Aorta (tissue), 5 donors: ENCODE results near the gene COP1. TPM values are rescaled to one million over a fixed set of nuclear protein-coding genes. Genes with fewer than 3 reads are reported as not detected.

Source experiments
- ATAC-seq: fragments of 200-7000 bp; cut with Tn5 transposase; one replicate; pipeline ENCODE4 v1.9.1; 2022; ENCODE audit warnings: moderate library complexity; ENCODE audit not compliant: low FRiP score
- DNase-seq, 2 donors: peaks; one replicate each; pipeline ENCODE4 v3.0.0-alpha.2; 2020
- H3K27ac ChIP-seq, 2 donors: one replicate each; pipeline ENCODE4 v1.5.1; 2013; ENCODE audit warnings: low read length in 2 of 2, mild to moderate bottlenecking in 2 of 2, moderate library complexity in 2 of 2, control low read depth in 1 of 2, inconsistent platforms in 1 of 2, low read depth in 1 of 2
- H3K27me3 ChIP-seq, 2 donors: one replicate each; pipeline ENCODE4 v1.6.1; 2013; ENCODE audit warnings: control low read depth in 1 of 2, low read length in 1 of 2, mild to moderate bottlenecking in 1 of 2, moderate library complexity in 1 of 2; ENCODE audit not compliant: insufficient read depth in 2 of 2, control insufficient read depth in 1 of 2
- H3K36me3 ChIP-seq, 2 donors: one replicate each; pipeline ENCODE4 v1.6.1; 2013; ENCODE audit warnings: control low read depth in 1 of 2, low read length in 1 of 2, mild to moderate bottlenecking in 1 of 2; ENCODE audit not compliant: insufficient read depth in 2 of 2, control insufficient read depth in 1 of 2
- H3K4me1 ChIP-seq, 2 donors: one replicate each; pipeline ENCODE4 v1.6.1; 2013; ENCODE audit warnings: low read length in 2 of 2, control low read depth in 1 of 2, mild to moderate bottlenecking in 1 of 2, moderate library complexity in 1 of 2; ENCODE audit not compliant: insufficient read depth in 2 of 2, control insufficient read depth in 1 of 2
- H3K4me3 ChIP-seq, 2 donors: one replicate each; pipeline ENCODE4 v1.5.1; 2013; ENCODE audit warnings: low read length in 2 of 2, control low read depth in 1 of 2, mild to moderate bottlenecking in 1 of 2
- H3K9me3 ChIP-seq: one replicate; pipeline ENCODE4 v1.6.1; 2013; ENCODE audit warnings: mild to moderate bottlenecking, low read length; ENCODE audit not compliant: control insufficient read depth
- WGBS, 2 donors: extraction: QIAGEN DNeasy Blood & Tissue Kit; methylation state at CpG; one replicate each; pipeline ENCODE4 v1.1.7; 2013; 5-methylcytosine and 5-hydroxymethylcytosine counted together
- intact Hi-C, 2 donors: fragments of 100-400 bp; cut with DNase I; formaldehyde crosslinking; loops; one replicate each; pipeline versions ENCODE4 v1.14.2 to v1.15.0; 2022
- polyA plus RNA-seq, 2 donors: library from polyadenylated mRNA; stranded (reverse); fragments of 200-250 nt; gene quantifications; one replicate each; pipeline ENCODE4 v1.2.3, GENCODE V29; 2013
- total RNA-seq, 2 donors: library from RNA; stranded (reverse); fragmentation: NEBNext Ultra II Directional; extraction: Animal tissue kit (Norgen Biotek cat#: 25700); gene quantifications; one replicate each; pipeline ENCODE4 v1.2.1, GENCODE V29; 2021
- donor health status: healthy with polysubstance abuse.
- donor health status: Bipolar disorder and iron deficiency.
- donor health status: DM: no; HTN: no; CAD: no.
- donor health status: DM: no; HTN: no; CAD: no.
- donor health status: DM: yes; HTN: yes; CAD: no.

The COP1 gene
- total and polyA plus RNA-seq, 4 donors, result 30.4 to 54.2 (median 37.8) TPM

- peaks cover 4% of the 10 kb centered on the region for H3K9me3 ChIP-seq
- WGBS, 2 donors, result 81 to 82% methylated on average over 3 of the region's 3 CpGs
- no peaks in the 10 kb centered on the region for H3K27me3 ChIP-seq
Observed at GRCh38 chr1:175906370-175906769, 300.7 kb downstream of the COP1 start.

GRCh38 chr1:175904808-175905207 is 302.3 kb downstream of the COP1 start:
- no peaks in the 10 kb centered on the region for H3K4me1 ChIP-seq
- 82 to 85% methylated on average over 3 of the region's 3 CpGs for WGBS, 2 donors
- H3K4me3 ChIP-seq, result no peak overlapping the region
- intact Hi-C loops, result no loop called here
- H3K9me3 ChIP-seq, result no peaks in the 10 kb centered on the region
- DNase-seq, result no peak
- no peaks in the 10 kb centered on the region for H3K36me3 ChIP-seq
- no peak for ATAC-seq
- no peak overlapping the region for H3K27ac ChIP-seq
- no peaks in the 10 kb centered on the region for H3K27me3 ChIP-seq

More at GRCh38 chr1:175906370-175906769, 300.7 kb downstream of the COP1 start:
- Histone ChIP-seq H3K27ac (no peak overlapping the region), H3K4me1 (no peaks in the 10 kb centered on the region), H3K36me3 (no peaks in the 10 kb centered on the region), H3K4me3 (no peak overlapping the region)
- intact Hi-C loops, result no loop called here
- no peak for DNase-seq
- no peak for ATAC-seq

- Histone ChIP-seq H3K4me1 (no peaks in the 10 kb centered on the region), H3K4me3 (no peak overlapping the region), H3K27ac (no peak overlapping the region), H3K27me3 (no peaks in the 10 kb centered on the region), H3K36me3 (no peaks in the 10 kb centered on the region), H3K9me3 (no peaks in the 10 kb centered on the region)
- intact Hi-C loops, result no loop called here
- DNase-seq, result no peak
- 94 to 95% methylated on average over 8 of the region's 8 CpGs for WGBS, 2 donors
- no peak for ATAC-seq
Observed at GRCh38 chr1:175902281-175902680, 304.8 kb downstream of the COP1 start.

GRCh38 chr1:175901076-175901836 is 305.8 kb downstream of the COP1 start:
- no peak for ATAC-seq
- 88 to 92% methylated on average over 5 of the region's 5 CpGs for WGBS, 2 donors
- intact Hi-C loops, result no loop called here

GRCh38 chr1:175900171-175900570 is 306.9 kb downstream of the COP1 start:
- Histone ChIP-seq H3K4me1 (no peaks in the 10 kb centered on the region), H3K4me3 (no peak overlapping the region), H3K36me3 (no peaks in the 10 kb centered on the region), H3K27me3 (no peaks in the 10 kb centered on the region), H3K9me3 (no peaks in the 10 kb centered on the region), H3K27ac (no peak overlapping the region)
- intact Hi-C loops, result no loop called here
- WGBS, 2 donors, result 97 to 98% methylated on average over 4 of the region's 4 CpGs
- DNase-seq, result no peak
- no peak for ATAC-seq

More at GRCh38 chr1:175901076-175901836, 305.8 kb downstream of the COP1 start:
- no peaks in the 10 kb centered on the region for H3K4me1 ChIP-seq
- no peaks in the 10 kb centered on the region for H3K36me3 ChIP-seq
- no peak overlapping the region for H3K27ac ChIP-seq
- no peaks in the 10 kb centered on the region for H3K9me3 ChIP-seq
- no peak overlapping the region for H3K4me3 ChIP-seq
- H3K27me3 ChIP-seq, result no peaks in the 10 kb centered on the region
- no peak for DNase-seq

- no peak for ATAC-seq
- no peak overlapping the region for H3K4me3 ChIP-seq
- WGBS, 2 donors, result 94% methylated on average over 1 of the region's 1 CpG
Observed at GRCh38 chr1:175895966-175896365, 311.1 kb downstream of the COP1 start.

More at GRCh38 chr1:175895966-175896365, 311.1 kb downstream of the COP1 start:
- Histone ChIP-seq H3K27me3 (no peaks in the 10 kb centered on the region), H3K27ac (no peak overlapping the region), H3K36me3 (no peaks in the 10 kb centered on the region), H3K9me3 (no peaks in the 10 kb centered on the region), H3K4me1 (no peaks in the 10 kb centered on the region)
- no peak for DNase-seq
- intact Hi-C loops, result no loop called here
